ENCODE results near the gene ATP5PD.

- TF ChIP-seq CTCF (IDR thresholded peaks at IDR 0.05; ENCODE audit: low read length) (no peak), EZH2 (IDR thresholded peaks at IDR 0.05; ENCODE audit: borderline replicate concordance, low read length) (no peak)
These were observed 47.2 kb downstream of the ATP5PD start for GRCh38 chr17:74999523-74999922.

All from OCI-LY1 (cell line).